ENCODE data around the gene MAP3K5.
"Not testable (repeated sequence)": the region's sequence is repeated elsewhere in the genome, so short reads cannot be mapped to it uniquely, and the experiment has no call there.

Gene MAP3K5

DNA sequence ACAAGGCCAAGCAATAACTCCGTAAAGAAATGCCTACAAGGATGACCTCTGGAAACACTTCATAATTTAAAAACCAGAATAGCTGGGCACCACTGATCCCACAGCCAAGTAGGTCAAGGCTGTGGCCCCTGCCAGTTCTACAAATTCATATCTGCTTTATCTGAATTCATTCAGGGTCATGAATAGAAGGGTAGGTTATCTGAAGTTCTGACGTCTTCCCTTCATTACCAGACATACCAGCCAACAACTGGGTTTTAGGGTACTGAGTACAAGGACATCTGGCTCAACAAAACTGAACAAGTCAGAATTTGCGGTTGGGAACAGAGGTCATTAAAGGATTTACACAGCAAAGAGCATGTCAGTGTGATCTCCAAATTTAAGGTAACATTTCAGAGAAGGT is 26.0 kb downstream of the MAP3K5 start:
- no peak for DNase-seq (ENCODE audit: low read depth)
- TF ChIP-seq, protein P1, sequence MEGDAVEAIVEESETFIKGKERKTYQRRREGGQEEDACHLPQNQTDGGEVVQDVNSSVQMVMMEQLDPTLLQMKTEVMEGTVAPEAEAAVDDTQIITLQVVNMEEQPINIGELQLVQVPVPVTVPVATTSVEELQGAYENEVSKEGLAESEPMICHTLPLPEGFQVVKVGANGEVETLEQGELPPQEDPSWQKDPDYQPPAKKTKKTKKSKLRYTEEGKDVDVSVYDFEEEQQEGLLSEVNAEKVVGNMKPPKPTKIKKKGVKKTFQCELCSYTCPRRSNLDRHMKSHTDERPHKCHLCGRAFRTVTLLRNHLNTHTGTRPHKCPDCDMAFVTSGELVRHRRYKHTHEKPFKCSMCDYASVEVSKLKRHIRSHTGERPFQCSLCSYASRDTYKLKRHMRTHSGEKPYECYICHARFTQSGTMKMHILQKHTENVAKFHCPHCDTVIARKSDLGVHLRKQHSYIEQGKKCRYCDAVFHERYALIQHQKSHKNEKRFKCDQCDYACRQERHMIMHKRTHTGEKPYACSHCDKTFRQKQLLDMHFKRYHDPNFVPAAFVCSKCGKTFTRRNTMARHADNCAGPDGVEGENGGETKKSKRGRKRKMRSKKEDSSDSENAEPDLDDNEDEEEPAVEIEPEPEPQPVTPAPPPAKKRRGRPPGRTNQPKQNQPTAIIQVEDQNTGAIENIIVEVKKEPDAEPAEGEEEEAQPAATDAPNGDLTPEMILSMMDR (IDR thresholded peaks at IDR 0.05; ENCODE audit: insufficient read depth, low read depth, low read length, missing control alignments), result no peak
- no peak overlapping the region for H3K4me3 ChIP-seq (ENCODE audit: low read length)

DNA sequence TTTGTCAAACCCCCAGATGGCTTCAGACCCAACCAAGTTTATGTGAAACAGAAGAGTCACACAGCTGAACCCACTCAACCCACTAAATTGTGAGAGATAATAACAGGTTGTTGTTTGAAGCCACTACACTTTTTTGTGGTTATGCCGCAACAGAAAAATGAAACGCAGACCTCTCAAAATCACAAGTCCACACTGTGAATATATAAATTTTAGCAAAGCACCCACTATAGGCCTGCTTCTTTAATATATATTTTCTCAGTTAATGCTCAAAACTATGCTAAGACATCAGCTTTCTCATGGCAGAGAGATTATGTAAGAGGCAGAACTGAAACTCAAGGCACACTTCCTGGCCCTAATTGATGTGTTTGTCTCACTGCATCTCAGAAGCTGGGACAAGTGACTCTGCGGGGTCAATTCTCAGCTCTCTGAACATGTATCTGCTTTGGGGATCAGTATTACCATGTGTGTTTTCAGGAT is 27.7 kb downstream of the MAP3K5 start:
- no peak for DNase-seq (ENCODE audit: low read depth)
- TF ChIP-seq, protein P1 (IDR thresholded peaks at IDR 0.05; ENCODE audit: insufficient read depth, low read depth, low read length, missing control alignments), result no peak
- no peak overlapping the region for H3K4me3 ChIP-seq (ENCODE audit: low read length)

DNA sequence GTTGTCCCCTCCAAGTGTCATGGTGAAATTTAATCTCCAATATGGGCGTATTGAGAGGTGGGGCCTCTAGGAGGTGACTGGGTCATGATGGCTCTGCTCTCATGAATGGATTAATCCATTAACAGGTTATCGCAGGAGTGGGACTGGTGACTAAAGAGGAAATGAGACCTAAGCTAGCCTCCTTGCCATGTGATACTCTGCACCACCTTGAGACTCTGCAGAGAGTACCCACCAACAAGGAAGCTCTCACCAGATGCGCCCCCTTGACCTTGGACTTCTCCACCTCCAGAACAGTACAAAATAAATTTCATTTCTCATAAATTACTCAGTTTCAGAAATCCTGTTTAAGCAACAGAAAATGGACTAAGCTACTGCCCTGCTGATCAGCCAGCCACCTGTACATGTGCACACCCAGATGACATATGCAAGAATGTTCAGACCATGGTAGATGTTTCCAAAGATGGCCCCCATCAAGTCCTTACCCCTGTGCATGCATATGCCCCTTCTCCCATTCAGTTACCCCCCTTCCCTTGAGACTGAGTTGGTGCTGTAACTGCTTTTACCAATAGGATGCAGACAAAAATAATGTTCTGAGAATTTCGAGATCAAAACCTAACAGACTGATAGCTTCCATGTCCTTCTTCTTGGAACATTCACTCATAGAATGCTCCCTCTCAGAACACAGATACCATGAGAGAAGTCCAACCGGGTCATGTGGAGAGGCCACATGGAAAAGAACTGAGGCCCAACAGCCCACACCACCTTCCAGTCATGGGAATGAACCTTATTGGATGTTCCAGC is 28.4 kb downstream of the MAP3K5 start:
- H3K4me3 ChIP-seq (ENCODE audit: low read length), result no peak overlapping the region
- TF ChIP-seq, protein P1 (IDR thresholded peaks at IDR 0.05; ENCODE audit: insufficient read depth, low read depth, low read length, missing control alignments), result no peak
- DNase-seq (ENCODE audit: low read depth), result no peak

DNA sequence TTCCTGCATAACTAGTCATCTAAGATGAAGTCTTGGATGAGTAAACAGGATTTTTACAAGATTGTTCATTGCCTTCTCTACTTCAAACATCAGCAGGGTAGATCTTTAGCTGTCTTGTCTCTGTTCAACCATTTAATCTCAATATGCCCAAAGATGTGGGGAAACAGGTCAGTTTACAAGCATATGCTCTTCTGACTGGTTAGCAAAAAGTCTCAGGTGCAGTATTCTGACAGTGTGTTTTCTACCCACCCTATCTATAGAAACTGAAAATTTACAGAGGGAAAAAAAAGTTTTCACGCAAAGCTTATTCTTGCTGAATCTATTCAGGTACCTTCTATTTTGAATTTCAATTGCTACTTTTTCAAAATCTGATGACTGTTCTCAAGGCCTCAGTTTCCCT is 29.0 kb downstream of the MAP3K5 start:
- no peak overlapping the region for H3K4me3 ChIP-seq (ENCODE audit: low read length)
- TF ChIP-seq, protein P1 (IDR thresholded peaks at IDR 0.05; ENCODE audit: insufficient read depth, low read depth, low read length, missing control alignments), result no peak
- DNase-seq (ENCODE audit: low read depth), result no peak

DNA sequence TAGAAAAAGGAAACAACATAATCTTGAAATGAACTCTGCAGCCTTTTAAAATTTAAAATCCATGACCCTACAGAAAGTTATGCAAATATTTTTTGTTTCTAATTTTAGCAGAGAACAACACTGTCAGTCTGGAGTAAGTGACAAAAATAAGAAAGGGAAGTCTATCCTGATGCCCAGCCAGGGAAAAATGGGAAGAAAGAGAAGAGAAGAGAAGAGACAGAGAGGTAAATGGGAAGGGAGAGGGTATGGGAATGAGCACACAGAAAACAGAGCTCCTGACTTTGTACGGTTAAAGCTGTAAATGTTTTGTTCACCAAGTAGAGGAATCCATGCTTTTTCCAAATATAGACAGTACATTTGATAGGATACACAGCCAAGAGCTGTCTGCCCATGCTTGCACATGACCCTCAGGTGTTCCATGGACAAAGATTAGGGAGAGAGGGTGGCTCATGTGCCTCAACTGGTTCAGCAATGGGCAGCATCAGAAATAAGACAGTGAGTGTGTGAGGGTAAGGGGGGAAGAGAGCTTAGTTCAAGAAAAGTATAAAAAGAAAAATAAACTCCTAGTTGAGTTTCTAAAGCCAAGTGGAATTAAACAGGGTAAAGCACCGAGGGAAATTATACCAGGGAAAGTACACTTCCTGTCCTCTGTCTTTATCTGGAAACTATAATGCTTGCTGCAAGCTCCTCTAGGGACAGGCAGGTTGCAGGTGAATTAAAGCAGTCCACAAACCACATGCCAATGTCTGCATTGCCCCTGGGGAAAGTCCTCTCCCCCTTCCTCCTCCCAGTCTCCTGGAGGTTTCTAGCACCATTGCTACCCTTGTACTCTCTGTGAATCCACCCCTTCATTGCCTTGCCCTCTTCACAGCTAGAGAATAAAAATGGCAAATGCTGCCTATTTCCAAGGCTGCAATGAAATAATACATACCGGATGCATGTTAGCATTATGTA is 30.0 kb downstream of the MAP3K5 start:
- no peak overlapping the region for H3K4me3 ChIP-seq (ENCODE audit: low read length)
- no peak for DNase-seq (ENCODE audit: low read depth)
- TF ChIP-seq, protein P1 (IDR thresholded peaks at IDR 0.05; ENCODE audit: insufficient read depth, low read depth, low read length, missing control alignments), result no peak

DNA sequence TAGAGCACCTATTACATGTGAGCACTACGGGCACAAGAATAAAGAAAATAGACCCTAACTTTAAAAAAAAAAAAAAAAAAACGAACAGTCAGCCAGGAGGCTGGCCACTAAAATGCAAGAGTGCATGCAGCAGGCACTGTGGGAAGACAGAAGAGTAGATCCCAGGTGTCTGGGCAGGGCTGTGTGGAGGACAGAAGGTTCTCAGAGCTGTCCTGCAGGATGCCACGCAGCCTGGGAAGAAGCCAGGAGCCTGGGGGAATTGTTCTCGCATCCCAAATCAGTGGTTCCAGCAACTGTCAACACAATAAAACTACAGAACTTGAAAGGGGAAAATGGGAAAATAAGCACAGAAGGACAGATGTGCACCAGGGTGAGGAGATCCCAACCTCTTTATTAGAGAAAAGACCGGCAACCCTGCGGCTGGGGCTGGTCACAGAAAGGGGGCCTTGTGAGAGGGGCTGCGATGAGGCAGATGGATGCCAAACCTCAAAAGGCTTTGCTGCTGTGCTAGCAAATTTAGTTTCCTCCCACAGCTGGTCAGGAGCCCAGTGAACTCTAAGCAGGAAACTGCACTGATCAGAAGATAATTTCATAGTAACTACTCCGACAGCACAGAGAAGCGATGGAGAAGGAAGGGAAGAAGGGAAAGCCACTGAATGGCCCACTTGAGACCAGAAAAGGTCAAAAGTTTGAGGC is 30.9 kb downstream of the MAP3K5 start:
- no peak overlapping the region for H3K4me3 ChIP-seq (ENCODE audit: low read length)
- TF ChIP-seq, protein P1 (IDR thresholded peaks at IDR 0.05; ENCODE audit: insufficient read depth, low read depth, low read length, missing control alignments), result no peak
- no peak for DNase-seq (ENCODE audit: low read depth)

DNA sequence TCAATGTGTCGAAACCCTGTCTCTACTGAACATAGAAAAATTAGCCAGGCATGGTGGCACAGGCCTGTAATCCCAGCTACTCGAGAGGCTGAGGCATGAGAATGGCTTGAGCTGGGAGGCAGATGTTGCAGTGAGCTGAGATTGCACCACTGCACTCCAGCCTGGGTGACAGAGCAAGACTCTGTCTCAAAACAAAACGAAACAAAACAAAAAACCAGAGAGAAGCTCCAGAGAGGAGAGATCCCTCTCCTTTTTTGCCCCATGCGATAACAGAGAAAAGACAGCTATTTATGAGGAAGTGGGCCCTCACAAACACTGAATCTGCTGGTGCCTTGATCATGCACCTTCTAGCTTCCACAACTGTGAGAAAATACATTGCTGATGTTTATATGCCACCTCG is 31.5 kb downstream of the MAP3K5 start:
- not testable (repeated sequence) for H3K4me3 ChIP-seq (ENCODE audit: low read length); DNase-seq (ENCODE audit: low read depth)
